GM19467 (cell line): ENCODE measurements around the gene PCED1B.
"Not testable (repeated sequence)": the region's sequence is repeated elsewhere in the genome, so short reads cannot be mapped to it uniquely, and the experiment has no call there.

Source experiments
- ATAC-seq: cut with Tn5 transposase; IDR thresholded peaks from one replicate; pipeline ENCODE4 v1.9.1; 2021; ENCODE audit warnings: mild to moderate bottlenecking, moderate library complexity; ENCODE audit not compliant: unreplicated experiment

PCED1B gene, protein sequence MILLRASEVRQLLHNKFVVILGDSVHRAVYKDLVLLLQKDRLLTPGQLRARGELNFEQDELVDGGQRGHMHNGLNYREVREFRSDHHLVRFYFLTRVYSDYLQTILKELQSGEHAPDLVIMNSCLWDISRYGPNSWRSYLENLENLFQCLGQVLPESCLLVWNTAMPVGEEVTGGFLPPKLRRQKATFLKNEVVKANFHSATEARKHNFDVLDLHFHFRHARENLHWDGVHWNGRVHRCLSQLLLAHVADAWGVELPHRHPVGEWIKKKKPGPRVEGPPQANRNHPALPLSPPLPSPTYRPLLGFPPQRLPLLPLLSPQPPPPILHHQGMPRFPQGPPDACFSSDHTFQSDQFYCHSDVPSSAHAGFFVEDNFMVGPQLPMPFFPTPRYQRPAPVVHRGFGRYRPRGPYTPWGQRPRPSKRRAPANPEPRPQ

DNA sequence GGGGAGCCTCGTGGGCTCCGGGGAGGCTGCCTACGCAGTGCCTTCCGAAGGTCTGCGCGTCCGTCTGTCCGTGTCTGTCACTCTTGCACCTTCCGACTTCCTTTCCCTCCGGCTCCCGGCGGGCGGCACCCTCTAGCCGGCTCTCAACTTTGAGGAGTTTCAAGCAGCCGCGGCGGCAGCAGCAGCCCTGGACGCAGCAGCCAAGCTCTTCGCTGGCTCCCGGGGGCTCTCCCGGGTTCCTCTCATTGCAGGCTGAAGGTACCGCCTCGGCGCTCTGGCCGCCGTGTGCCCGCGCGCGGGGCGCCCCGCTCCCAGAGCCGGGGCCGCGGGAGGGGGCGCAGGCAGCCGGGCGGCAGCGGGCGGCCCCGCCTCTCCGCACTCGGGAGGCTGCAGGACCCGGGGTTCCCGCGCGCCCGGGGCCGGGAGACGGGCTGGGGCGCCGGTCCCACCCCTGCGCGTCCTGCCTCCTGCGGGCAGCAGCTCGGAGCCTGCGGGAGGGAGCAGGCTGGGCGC is at the start of gene PCED1B, which contains the start of gene AMIGO2:
TSS of gene PCED1B (plus strand) at position 154 of the 513 bp plus-strand sequence. CDS start 155,443 bp downstream, outside the sequence.
TSS of gene AMIGO2 (minus strand) at position 492 of the 513 bp plus-strand sequence. CDS start 957 bp downstream, outside the sequence.
- ATAC-seq, result peak; percentile 64

DNA sequence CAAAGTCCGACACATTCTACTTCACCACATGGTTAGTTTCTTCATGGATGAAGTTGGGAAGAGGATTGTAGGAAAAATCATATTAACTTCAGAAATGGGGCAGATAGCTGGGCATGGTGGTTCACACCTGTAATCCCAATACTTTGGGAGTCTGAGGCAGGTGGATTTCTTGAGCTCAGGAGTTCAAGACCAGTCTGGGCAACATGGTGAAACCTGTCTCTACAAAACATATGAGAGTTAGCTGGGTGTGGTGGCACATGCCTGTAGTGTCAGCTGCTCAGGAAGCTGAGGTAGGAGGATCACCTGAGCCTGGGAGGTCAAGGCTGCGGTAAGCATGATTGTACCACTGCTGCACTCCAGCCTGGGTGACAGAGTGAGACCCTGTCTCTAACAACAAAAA is 49.5 kb upstream of the PCED1B start:
- no peak for ATAC-seq

DNA sequence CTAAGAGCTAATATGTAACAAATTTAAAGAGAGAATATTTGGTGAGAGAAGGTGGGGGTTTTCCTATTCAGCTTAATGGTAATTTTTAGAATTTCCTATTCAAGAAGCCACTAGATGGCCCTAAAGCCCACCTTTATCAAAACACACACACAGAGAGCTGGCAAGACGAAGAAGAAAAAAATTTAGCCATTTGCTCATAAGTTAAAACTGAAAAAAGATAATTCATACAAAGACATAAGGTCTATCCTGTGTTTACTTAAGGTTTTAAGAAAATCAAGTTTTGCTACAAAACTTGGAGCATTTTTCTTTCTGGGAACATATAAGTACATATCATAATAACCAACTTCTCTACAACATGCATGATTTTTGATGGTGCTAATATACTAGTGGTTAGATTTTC is 46.8 kb upstream of the PCED1B start:
- ATAC-seq, result no peak

DNA sequence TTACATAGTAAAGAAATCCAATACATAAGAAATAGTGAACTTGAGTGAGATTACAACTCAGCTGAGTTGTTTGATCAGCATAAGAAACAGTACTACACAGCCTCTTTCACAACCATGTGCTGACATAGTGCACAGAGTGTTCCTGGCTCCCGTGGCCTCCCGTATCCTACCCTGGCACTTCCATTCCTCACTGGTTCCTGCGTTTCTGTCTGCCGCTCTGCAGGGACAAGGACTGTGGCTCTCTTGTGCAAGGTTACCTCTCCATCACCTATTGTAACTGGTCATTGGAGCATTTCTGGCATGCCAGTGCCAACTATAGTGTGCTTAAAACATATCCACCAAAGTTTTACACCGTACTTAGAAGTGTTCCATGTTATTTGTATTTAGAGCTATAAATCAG is 46.3 kb upstream of the PCED1B start:
- ATAC-seq, result no peak

DNA sequence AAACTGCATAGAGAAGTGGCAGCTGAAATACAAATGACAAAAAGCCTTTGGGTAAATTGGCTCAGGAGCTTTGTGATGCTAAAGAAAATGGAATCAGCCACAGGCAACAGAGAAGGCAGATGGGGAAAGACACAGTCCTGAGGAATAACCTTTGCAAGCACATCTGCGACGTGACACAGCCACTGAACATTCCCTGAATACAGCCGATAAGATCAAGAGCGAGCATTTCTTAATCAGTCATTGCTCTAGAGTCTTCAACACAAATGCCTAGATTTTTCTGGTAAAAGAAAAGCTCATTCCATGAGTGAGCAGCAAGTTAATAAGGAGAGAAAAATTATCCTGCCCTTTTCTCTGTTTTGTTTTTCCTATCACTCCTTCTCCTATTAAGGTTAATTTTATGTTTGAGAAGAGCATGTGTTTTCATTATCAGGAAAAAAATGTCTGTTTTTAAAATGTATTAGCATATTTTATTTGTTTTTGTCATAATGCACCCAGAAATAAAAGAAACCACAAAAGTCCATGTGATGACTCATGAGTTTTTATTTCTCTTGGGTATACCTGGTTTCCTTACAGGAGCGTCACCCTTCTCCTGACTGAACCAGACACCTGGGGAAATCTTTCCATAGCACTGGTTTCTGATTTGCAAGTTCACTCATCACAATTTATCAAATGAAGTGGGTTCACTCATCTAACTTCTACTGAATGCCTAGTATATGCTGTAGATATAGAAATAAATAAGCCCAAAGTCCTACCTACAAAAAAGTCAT is 45.4 kb upstream of the PCED1B start:
- no peak for ATAC-seq

DNA sequence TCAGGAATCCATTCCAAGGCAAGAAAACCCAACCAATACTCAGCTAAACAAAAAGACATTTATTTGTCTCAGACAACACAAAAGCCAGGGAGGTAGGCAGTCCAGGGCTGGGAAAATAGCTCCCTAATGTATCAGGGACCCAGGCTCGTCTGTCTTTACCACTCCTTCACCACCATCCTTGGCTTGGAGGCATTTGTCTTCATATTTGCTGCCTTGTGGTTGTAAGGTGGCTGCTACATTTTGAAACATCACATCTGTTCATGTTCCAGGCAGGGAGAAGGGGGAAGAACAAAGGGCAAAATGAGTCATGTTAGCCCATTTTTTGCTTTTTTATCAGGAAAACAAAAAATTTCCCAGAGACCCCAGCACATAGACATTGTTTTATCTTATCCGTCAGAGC is 44.8 kb upstream of the PCED1B start:
- no peak for ATAC-seq

DNA sequence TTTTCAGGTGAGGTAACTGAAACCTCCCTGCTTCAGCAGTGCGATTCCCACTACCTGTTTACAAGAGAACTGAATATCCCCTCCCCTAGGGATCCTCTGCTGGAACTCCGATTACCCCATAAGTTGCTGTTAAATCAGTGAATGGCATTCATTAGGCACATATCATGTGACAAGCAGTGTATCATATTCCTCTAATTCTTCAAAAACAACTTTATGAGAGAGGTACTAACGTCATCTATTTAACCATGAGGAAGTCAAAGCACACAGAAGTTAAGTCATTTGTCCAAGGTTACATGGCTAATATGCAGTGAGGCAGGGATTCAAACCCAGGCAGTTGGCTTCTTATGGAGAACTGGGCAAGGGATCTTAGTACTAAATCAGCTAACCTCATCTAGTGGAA is 43.9 kb upstream of the PCED1B start:
- no peak for ATAC-seq

DNA sequence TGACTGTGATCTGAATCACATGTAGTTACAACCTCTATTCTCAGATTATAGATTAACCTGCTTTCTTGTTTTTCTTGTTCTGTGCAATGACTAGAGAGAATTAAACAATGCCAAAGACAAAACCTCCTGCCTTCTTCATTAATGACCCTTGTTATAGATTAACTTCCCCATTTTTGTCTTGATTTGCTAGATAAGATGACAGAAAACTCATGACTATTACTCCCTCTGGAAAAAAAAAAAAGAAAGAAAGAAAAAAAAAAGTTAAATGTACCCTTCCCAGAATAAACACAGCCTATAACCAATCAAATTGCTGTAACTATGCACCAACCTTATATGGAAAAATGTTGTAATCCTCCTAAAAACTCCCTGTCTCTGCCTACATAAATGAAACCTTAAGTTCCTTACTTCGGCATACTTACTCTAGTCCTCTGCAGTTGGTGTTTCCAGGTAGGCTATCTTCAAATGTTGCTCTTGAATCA is 41.1 kb upstream of the PCED1B start:
- ATAC-seq, result no peak

DNA sequence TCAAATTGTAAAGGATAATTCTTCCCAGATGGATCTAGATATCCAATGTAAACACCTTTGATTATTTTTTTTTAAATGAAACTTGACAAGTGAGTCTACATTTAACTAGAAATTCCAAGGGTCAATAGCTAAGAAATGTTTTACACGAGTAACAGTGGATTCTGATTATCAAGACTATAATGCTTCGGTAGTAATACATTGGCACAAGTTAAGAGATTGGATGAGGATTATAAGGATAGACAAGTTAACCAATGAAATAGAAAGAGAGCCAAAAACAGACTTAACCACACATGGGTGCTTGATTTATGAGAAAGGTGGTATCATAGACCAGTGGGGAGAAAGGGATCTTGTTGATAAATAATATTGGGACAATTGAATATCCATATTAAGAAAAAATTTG is 40.3 kb upstream of the PCED1B start:
- no peak for ATAC-seq

DNA sequence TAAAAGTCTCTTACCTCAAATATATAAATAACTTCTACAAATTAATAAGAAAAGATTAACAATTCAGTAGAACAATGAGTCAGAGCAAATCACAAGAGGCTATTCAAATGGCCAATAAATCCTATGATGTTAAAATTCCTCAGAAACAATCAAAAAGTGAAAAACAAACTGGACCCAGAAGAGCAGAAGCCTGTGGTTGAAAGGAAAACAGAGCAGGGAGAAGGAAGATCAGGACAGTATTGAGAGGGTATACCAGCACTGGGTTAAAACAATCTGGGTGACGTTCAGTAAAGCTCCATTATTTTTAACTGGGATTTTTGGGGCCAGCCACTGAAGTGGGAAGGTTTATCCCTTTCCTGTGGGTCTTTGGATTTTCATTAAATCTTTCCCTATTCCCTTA is 39.7 kb upstream of the PCED1B start:
- ATAC-seq, result no peak

DNA sequence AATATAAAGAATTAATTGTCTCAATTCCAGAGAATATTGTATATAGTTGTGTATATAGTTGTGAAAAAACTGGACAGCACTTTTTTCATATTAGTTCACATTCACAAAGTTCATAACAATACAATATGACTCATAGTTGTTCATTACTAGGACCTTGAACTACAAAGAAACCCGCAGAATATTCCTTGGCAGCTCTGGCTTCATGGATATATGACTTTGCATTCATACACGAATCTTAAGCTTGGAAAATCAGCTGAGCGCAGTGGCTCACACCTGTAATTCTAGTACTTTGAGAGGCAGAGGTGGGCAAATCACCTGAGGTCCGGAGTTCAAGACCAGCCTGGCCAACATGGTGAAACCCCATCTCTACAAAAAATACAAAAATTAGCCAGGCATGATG is 38.1 kb upstream of the PCED1B start:
- ATAC-seq, result no peak

DNA sequence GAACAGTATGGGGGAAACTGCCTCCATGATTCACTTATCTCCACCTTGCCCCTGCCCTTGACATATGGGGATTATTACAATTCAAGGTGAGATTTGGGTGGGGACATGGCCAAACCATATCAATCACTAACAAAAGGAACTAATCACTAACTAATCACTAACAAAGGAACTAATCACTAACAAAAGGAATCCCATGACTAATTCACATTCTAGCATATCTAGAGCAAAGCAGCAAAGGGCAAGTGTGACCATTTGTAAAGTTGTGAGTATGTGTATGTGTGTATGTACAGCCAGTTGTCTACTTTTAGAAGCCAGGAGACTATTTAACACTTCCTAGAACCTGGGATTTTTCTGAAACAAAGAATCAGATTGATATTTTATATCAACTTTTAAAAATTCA is 30.9 kb upstream of the PCED1B start:
- ATAC-seq, result no peak

DNA sequence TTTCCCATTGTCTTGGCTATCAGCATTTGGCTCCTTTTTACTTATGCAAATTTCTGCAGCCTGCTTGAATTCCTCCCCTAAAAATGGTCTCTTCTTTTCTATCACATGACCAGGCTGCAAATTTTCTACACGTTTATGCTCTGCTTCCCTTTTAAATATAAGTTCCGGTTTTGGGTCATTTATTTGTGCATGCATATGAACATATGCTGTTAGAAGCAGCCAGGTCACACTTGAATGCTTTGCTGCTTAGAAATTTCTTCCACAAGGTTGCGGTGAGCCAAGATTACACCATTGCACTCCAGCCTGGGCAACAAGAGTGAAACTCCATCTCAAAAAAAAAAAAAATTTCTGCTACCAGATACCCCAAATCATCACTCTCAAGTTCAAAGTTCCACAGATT is 28.1 kb upstream of the PCED1B start:
- not testable (repeated sequence) for ATAC-seq

DNA sequence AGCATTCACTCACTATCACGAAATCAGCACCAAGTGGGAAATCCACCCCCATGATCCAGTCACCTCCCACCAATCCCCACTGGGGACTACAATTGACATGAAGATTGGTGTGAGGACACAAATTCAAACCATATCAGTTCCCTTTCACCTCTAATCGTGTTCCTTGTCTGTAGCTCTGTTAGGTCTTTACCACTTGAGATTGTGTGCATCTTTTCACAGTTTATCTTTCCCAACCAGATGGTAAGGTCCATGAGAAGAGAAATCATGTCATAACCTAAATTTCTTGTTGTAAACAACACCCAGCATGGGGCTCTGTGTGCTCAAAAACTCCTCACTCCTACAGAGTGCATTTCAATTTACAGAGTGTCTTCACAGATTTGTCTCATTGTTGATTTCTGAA is 27.1 kb upstream of the PCED1B start:
- no peak for ATAC-seq

DNA sequence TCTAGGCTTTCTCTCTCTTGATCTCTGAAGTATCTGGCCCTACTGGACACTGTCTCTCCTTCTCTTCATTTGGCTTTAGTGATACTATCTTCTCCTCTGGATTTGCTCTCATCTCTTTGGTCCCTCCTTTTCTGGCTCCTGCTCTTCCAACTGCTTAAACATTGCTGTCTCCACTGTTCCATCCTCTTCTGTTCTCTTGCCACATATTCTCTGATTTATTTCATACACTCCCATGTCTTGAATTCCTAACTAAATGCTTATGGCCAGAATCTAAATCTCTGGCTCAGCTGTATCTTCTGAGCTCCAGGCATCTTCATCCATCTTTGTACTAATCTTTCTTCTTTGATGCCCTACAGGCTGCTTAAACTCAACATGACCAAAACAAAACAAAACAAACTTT is 25.5 kb upstream of the PCED1B start:
- no peak for ATAC-seq

DNA sequence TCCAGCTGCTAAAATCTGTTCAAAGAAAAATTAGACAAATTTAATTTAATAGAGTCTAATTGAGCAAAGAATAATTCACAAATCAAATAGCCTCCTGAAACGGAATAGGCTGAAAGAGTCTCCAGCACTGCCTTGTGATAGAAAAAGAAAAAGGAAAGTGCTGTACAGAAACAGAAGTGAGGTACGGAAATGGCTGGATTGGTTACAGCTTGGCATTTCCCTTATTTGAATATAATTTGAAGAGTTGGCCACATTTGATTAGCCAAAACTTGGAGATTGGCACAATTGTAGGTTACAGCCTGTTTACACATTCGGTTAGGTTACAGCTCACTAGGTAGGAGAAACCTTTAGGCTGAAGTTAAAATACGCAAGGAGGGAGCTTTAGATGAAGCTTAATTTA is 24.8 kb upstream of the PCED1B start:
- ATAC-seq, result no peak

DNA sequence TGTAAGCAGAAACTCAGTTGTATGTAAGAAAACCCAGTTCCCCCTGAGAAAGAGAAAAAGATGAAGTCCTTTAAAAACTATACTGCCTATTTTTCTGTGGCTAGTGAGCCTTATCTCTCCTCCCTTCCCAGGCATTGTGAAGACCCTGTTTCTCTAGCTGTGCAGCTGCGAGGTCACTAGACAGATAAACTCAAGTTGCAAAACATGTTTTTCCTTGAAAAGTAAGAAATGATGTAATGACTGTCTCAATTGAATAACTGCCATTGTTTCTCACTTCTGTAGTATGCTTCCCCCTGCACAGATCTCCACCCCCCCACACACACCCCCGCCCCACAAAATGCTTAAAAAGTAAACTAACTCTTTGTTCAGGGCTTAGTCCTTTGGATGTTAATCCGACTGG is 23.6 kb upstream of the PCED1B start:
- not testable (repeated sequence) for ATAC-seq

DNA sequence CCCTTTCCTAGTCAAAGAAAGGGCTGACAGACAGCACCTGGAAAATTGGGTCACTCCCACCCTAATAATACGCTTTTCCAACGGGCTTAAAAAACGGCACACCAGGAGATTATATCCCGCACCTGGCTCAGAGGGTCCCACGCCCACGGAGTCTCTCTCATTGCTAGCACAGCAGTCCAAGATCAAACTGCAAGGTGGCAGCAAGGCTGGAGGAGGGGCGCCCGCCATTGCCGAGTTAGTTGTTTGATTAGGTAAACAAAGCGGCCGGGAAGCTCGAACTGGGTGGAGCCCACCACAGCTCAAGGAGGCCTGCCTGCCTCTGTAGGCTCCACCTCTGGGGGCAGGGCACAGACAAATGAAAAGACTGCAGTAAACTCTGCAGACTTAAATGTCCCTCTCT is 22.5 kb upstream of the PCED1B start:
- not testable (repeated sequence) for ATAC-seq

DNA sequence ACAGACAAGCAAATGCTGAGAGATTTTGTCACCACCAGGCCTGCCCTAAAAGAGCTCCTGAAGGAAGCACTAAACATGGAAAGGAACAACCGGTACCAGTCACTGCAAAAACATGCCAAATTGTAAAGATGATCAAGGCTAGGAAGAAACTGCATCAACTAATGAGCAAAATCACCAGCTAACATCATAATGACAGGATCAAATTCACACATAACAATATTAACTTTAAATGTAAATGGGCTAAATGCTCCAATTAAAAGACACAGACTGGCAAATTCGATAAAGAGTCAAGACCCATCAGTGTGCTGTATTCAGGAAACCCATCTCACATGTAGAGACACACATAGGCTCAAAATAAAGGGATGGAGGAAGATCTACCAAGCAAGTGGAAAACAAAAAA is 20.8 kb upstream of the PCED1B start:
- not testable (repeated sequence) for ATAC-seq

DNA sequence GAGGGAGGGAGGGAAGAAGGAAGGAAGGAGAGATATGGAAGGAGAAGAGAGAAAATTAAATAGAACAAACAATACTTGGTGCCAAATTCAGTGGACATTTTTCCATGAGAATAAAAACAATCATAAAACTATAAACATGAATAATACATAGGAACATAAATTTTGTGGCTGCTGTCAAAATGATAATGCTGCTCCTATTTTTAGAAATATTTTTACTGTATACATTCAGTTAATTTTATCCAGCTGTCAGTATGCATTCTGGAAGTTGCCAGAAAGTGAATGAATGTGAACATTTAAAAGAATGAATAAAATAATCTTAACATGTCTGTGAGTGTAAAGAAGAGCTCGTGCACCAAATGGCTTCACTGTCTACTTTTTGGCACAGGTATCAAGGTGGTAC is 13.9 kb upstream of the PCED1B start:
- no peak for ATAC-seq

DNA sequence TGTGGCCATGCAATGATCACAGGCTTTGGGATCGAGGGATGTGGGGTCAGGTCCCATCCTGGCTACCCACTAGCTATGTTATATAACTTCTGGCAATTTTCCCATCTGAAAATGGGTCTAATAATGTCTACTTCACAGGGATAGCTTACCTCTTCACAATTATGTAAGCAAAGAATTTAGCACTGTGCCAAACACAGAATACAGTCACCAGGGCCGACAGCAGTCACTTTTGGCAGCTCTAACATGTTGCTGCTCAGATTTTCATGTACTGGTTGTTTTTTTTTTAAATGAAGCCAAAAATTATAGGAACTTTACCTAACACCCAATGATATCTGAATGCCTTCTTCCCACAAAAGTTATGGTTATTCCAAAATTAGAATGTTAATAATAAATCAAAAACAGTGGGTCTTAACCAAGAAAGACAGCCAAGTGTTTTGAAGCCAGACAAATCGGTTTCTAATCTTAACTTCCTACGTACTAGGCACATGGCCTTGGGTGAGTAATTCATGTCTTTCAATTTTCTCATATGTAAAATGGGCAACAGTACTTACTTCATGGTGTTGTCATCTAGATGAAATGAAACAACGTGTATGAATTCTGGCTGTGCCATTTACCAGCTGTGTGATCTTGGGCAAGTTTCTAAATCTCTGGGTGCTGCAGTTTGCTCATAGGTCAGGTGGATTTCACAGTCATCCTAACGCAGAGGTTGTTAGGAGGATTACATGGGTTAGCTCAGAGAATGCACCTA is 13.0 kb upstream of the PCED1B start:
- ATAC-seq, result no peak
